ENCODE data around the gene SRD5A1. TPM values are rescaled to one million over a fixed set of nuclear protein-coding genes. Genes with fewer than 3 reads are reported as not detected.

SRD5A1 gene
- total and polyA plus RNA-seq, 2 of the 8 experiments (the other 6 are each of a cell fraction or from before 2014, with no cell fraction given) = 34.7 to 42.4 TPM

- FAIRE-seq (no peak), DNase-seq (ENCODE audit: low read depth in 1 of 2, low spot score in 2 of 2) (no peak)
- Histone ChIP-seq H2BK5ac (ENCODE audit: low read depth, low read length) (no peak overlapping the region), H4K91ac (replicated peaks; ENCODE audit: insufficient read length, low read length) (no peak overlapping the region), H3K4me3 (ENCODE audit: extremely low read depth in 1 of 4, insufficient read depth in 2 of 4, low read depth in 3 of 4, low read length in 4 of 4) (no peak overlapping the region), H4K8ac (ENCODE audit: extremely low read depth, insufficient read depth, low read length) (no peak overlapping the region), H3K36me3 (ENCODE audit: control insufficient read depth in 2 of 4, insufficient read depth in 4 of 4, low read length in 3 of 4) (peaks cover 0 to 17% (median 1%) of the 10 kb centered on the region in 4 experiments; a peak in 4 of 8 replicates), H2AFZ (ENCODE audit: low read length) (no peak overlapping the region), H3K4ac (replicated peaks; ENCODE audit: insufficient read length, low read depth, low read length) (no peak overlapping the region), H4K20me1 (replicated peaks in 1 of 2; ENCODE audit: control insufficient read depth in 1 of 2, insufficient read depth in 2 of 2, low read length in 2 of 2) (no peaks in the 10 kb centered on the region), H3K79me2 (ENCODE audit: control insufficient read depth in 1 of 2, insufficient read depth in 2 of 2, low read length in 2 of 2) (no peaks in the 10 kb centered on the region), H3K18ac (ENCODE audit: extremely low read depth, low read length) (no peak overlapping the region), H3K27ac (ENCODE audit: low read depth, low read length) (no peak overlapping the region), H2BK120ac (replicated peaks; ENCODE audit: low read depth, low read length) (no peak overlapping the region), H3K23me2 (ENCODE audit: low read depth, low read length) (no peaks in the 10 kb centered on the region), H2BK15ac (ENCODE audit: low read length) (no peak overlapping the region), H2BK12ac (ENCODE audit: low read depth, low read length) (no peak overlapping the region), H3K23ac (ENCODE audit: insufficient read length) (no peak overlapping the region), H2BK20ac (ENCODE audit: low read length) (no peak overlapping the region), H3K4me1 (replicated peaks in 1 of 4; ENCODE audit: control insufficient read depth in 3 of 4, insufficient read depth in 4 of 4, low read length in 3 of 4) (no peaks in the 10 kb centered on the region), H3K9me3 (ENCODE audit: insufficient read depth in 2 of 2, low read depth in 1 of 2, low read length in 1 of 2) (peaks cover 12 to 19% of the 10 kb centered on the region in 2 experiments), H3K56ac (replicated peaks; ENCODE audit: insufficient read length, low read depth, low read length) (no peak overlapping the region), H3K27me3 (replicated peaks in 1 of 4; ENCODE audit: control insufficient read depth in 3 of 4, extremely low read depth in 1 of 4, insufficient read depth in 3 of 4, low read length in 3 of 4) (no peaks in the 10 kb centered on the region; a peak in 1 of 7 replicates), H3K14ac (ENCODE audit: insufficient read length) (no peak overlapping the region), H3K79me1 (ENCODE audit: low read depth, low read length) (no peaks in the 10 kb centered on the region), H3K4me2 (ENCODE audit: insufficient read depth in 1 of 2, low read depth in 2 of 2, low read length in 2 of 2) (no peak overlapping the region), H4K5ac (ENCODE audit: insufficient read length, low read depth, low read length) (no peak overlapping the region), H2AK5ac (ENCODE audit: low read depth, low read length) (no peak overlapping the region), H3K9ac (replicated peaks in 1 of 4; ENCODE audit: extremely low read depth in 1 of 4, low read depth in 3 of 4, low read length in 3 of 4) (no peak overlapping the region)
- 83% methylated on average over 1 of the region's 1 CpG; no CpG with 5 or more reads in 1 of the 2 experiments for WGBS, 2 experiments (ENCODE audit: extremely low coverage in 1 of 2, insufficient coverage in 1 of 2, insufficient read length in 1 of 2, insufficient replicate concordance in 2 of 2, low coverage in 1 of 2, low lambda C conversion rate in 2 of 2, missing lambda C conversion rate in 1 of 2)
- POLR2A ChIA-PET (ENCODE audit: partially characterized antibody) = interaction anchor here (1.3 kb wide), 1 partner anchor 30 kb away, joined by 3 read pairs; no protein-coding TSS in a partner anchor
- CTCF ChIA-PET (ENCODE audit: partially characterized antibody) = no interaction called here
- TF ChIP-seq RBBP5 (IDR thresholded peaks at IDR 0.05; ENCODE audit: borderline replicate concordance, low read depth, low read length) (no peak), KDM5A (IDR thresholded peaks at IDR 0.05; ENCODE audit: low read length) (no peak), RXRA (IDR thresholded peaks at IDR 0.05; ENCODE audit: insufficient read depth, low read depth, low read length) (no peak), TCF12 (IDR thresholded peaks at IDR 0.05; ENCODE audit: low read depth, low read length) (no peak), MAX (IDR thresholded peaks at IDR 0.05) (no peak), MAFK (IDR thresholded peaks at IDR 0.05; ENCODE audit: low read depth, low read length) (no peak), PHF8 (conservative IDR thresholded peaks at IDR 0.05; ENCODE audit: low read depth, low read length) (no peak), POU5F1 (IDR thresholded peaks at IDR 0.05; ENCODE audit: low read depth, low read length) (no peak), YY1 (IDR thresholded peaks at IDR 0.05; ENCODE audit: low read depth, low read length) (no peak), BCL11A (IDR thresholded peaks at IDR 0.05; ENCODE audit: low read depth in 2 of 2, low read length in 2 of 2) (no peak), HDAC6 (IDR thresholded peaks at IDR 0.05; ENCODE audit: low read depth, low read length) (no peak), GABPA (IDR thresholded peaks at IDR 0.05; ENCODE audit: borderline replicate concordance, insufficient read depth, low read length) (no peak), JUN (IDR thresholded peaks at IDR 0.05; ENCODE audit: low read depth, low read length) (no peak)
- TF ChIP-seq, protein P1, sequence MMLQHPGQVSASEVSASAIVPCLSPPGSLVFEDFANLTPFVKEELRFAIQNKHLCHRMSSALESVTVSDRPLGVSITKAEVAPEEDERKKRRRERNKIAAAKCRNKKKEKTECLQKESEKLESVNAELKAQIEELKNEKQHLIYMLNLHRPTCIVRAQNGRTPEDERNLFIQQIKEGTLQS (IDR thresholded peaks at IDR 0.05; ENCODE audit: insufficient read depth, low read depth, low read length) = no peak
These were observed 40.7 kb downstream of the SRD5A1 start for GRCh38 chr5:6673963-6674362.

Measured in H1 (cell line).